GM12864 (cell line): ENCODE measurements around the gene ZNF862.
"Not testable (repeated sequence)": the region's sequence is repeated elsewhere in the genome, so short reads cannot be mapped to it uniquely, and the experiment has no call there.

Experiments used
- DNase-seq: peaks from one replicate; pipeline ENCODE4 v3.0.0-alpha.2; 2011; ENCODE audit warnings: low read depth
- H3K4me3 ChIP-seq: 2 replicates; pipeline ENCODE4 v1.5.1; 2011; ENCODE audit warnings: mild to moderate bottlenecking, low read depth, low read length, control low read depth
- CTCF ChIP-seq: IDR thresholded peaks from 2 replicates; pipeline ENCODE4 v1.5.1; 2011; ENCODE audit warnings: low read depth, mild to moderate bottlenecking, moderate library complexity, low read length, control low read depth, inconsistent platforms; ENCODE audit errors: missing control alignments

The ZNF862 gene

GRCh38 chr7:149884016-149884415 lies 45.8 kb downstream of the ZNF862 start:
- no peak overlapping the region for H3K4me3 ChIP-seq
- no peak for DNase-seq
- no peak for TF ChIP-seq CTCF

- no peak overlapping the region for H3K4me3 ChIP-seq
- no peak for DNase-seq
- TF ChIP-seq CTCF: no peak
Measured at GRCh38 chr7:149884541-149884940, 46.4 kb downstream of the ZNF862 start.

- no peak overlapping the region for H3K4me3 ChIP-seq
- TF ChIP-seq CTCF: no peak
Measured at GRCh38 chr7:149885191-149886017, 47.2 kb downstream of the ZNF862 start.

GRCh38 chr7:149886018-149886415 lies 47.8 kb downstream of the ZNF862 start:
- no peak overlapping the region for H3K4me3 ChIP-seq
- TF ChIP-seq CTCF: no peak
- DNase-seq: no peak

More at GRCh38 chr7:149885191-149886017, 47.2 kb downstream of the ZNF862 start:
- DNase-seq: no peak

GRCh38 chr7:149887311-149887710 lies 49.1 kb downstream of the ZNF862 start:
- TF ChIP-seq CTCF: no peak
- no peak overlapping the region for H3K4me3 ChIP-seq
- no peak for DNase-seq

GRCh38 chr7:149890715-149891114 lies 52.5 kb downstream of the ZNF862 start:
- H3K4me3 ChIP-seq, DNase-seq: not testable (repeated sequence)

GRCh38 chr7:149894957-149895356 lies 56.8 kb downstream of the ZNF862 start:
- H3K4me3 ChIP-seq, DNase-seq: not testable (repeated sequence)

GRCh38 chr7:149907776-149908376 lies 69.7 kb downstream of the ZNF862 start:
- DNase-seq, H3K4me3 ChIP-seq: not testable (repeated sequence)

GRCh38 chr7:149910219-149910618 lies 72.0 kb downstream of the ZNF862 start:
- not testable (repeated sequence) for H3K4me3 ChIP-seq, DNase-seq

GRCh38 chr7:149912126-149912525 lies 74.0 kb downstream of the ZNF862 start:
- H3K4me3 ChIP-seq: not testable (repeated sequence)

More at GRCh38 chr7:149912126-149912525, 74.0 kb downstream of the ZNF862 start:
- DNase-seq: not testable (repeated sequence)
